Spinal cord (tissue), 10 donors: Measurements from ENCODE around the gene FLVCR1. TPM values are rescaled to one million over a fixed set of nuclear protein-coding genes. Genes with fewer than 3 reads are reported as not detected.
A peak's percentile ranks its signal among the peaks of the same experiment; 100 is the strongest.
"Not testable (repeated sequence)": the region's sequence is repeated elsewhere in the genome, so short reads cannot be mapped to it uniquely, and the experiment has no call there.

Source experiments
- DNase-seq, 6 donors: peaks; one replicate each; pipeline versions ENCODE4 v3.0.0 to v3.0.0-alpha.2; 2013 to 2015; ENCODE audit warnings: low spot score in 6 of 6, low read depth in 4 of 6
- H3K27ac ChIP-seq: one replicate; pipeline ENCODE4 v1.5.1; 2013; ENCODE audit warnings: low read depth, low read length, control low read depth
- H3K27me3 ChIP-seq: one replicate; pipeline ENCODE4 v1.6.1; 2013; ENCODE audit warnings: low read length; ENCODE audit not compliant: control insufficient read depth, insufficient read depth
- H3K36me3 ChIP-seq: one replicate; pipeline ENCODE4 v1.6.1; 2013; ENCODE audit warnings: low read length; ENCODE audit not compliant: control insufficient read depth, insufficient read depth
- H3K4me1 ChIP-seq: one replicate; pipeline ENCODE4 v1.6.1; 2013; ENCODE audit warnings: low read length; ENCODE audit not compliant: control insufficient read depth, insufficient read depth
- H3K4me3 ChIP-seq: one replicate; pipeline ENCODE4 v1.5.1; 2013; ENCODE audit warnings: low read depth, low read length, control low read depth
- H3K9me3 ChIP-seq: one replicate; pipeline ENCODE4 v1.6.1; 2013; ENCODE audit warnings: low read length; ENCODE audit not compliant: control insufficient read depth, insufficient read depth
- WGBS: methylation state at CpG from one replicate; pipeline ENCODE4 v1.1.5; 2013; ENCODE audit warnings: missing lambda C conversion rate; ENCODE audit not compliant: insufficient coverage; 5-methylcytosine and 5-hydroxymethylcytosine counted together
- polyA plus RNA-seq, 2 donors: library from polyadenylated mRNA; unstranded; fragments of 120-200 nt; gene quantifications; one replicate each; pipeline ENCODE4 v1.2.1, GENCODE V29; 2013; ENCODE audit not compliant: insufficient read length in 2 of 2
- total RNA-seq, 2 donors: library from RNA; depleted of rRNA in 1 of 2; stranded (reverse); fragments of 120-200 nt in 1 of 2; fragments of >200 nt in 1 of 2; gene quantifications; one replicate each; pipeline versions ENCODE4 v1.2.3 to v1.2.4, GENCODE V29; 2013 to 2014
- donor health status: healthy.

The FLVCR1 gene
- total and polyA plus RNA-seq, 4 donors, result 15.2 to 30.5 (median 19.3) TPM

- DNase-seq, result no peak
- 81% methylated on average over 2 of the region's 5 CpGs for WGBS
Observed at GRCh38 chr1:212827831-212828278, 30.2 kb upstream of the FLVCR1 start.

GRCh38 chr1:212828395-212828794 lies 29.7 kb upstream of the FLVCR1 start:
- no peaks in the 10 kb centered on the region for H3K4me1 ChIP-seq
- H3K9me3 ChIP-seq, result no peaks in the 10 kb centered on the region
- WGBS, result 83% methylated on average over 1 of the region's 2 CpGs
- DNase-seq, result no peak
- H3K27me3 ChIP-seq, result no peaks in the 10 kb centered on the region
- H3K4me3 ChIP-seq, result no peak overlapping the region
- no peaks in the 10 kb centered on the region for H3K36me3 ChIP-seq
- no peak overlapping the region for H3K27ac ChIP-seq

More at GRCh38 chr1:212827831-212828278, 30.2 kb upstream of the FLVCR1 start:
- no peaks in the 10 kb centered on the region for H3K9me3 ChIP-seq
- no peaks in the 10 kb centered on the region for H3K36me3 ChIP-seq
- no peaks in the 10 kb centered on the region for H3K4me1 ChIP-seq
- no peak overlapping the region for H3K4me3 ChIP-seq
- no peaks in the 10 kb centered on the region for H3K27me3 ChIP-seq
- H3K27ac ChIP-seq, result no peak overlapping the region

- 77% methylated on average over 4 of the region's 8 CpGs for WGBS
- not testable (repeated sequence) for H3K27me3 ChIP-seq, H3K4me3 ChIP-seq, H3K27ac ChIP-seq, H3K36me3 ChIP-seq, DNase-seq, H3K4me1 ChIP-seq, H3K9me3 ChIP-seq
Observed at GRCh38 chr1:212833211-212834207, 24.6 kb upstream of the FLVCR1 start.

GRCh38 chr1:212838145-212838544 lies 19.9 kb upstream of the FLVCR1 start:
- no peak overlapping the region for H3K27ac ChIP-seq
- H3K9me3 ChIP-seq, result no peaks in the 10 kb centered on the region
- H3K27me3 ChIP-seq, result no peaks in the 10 kb centered on the region
- WGBS, result no CpG with 5 or more reads among the region's 5 CpGs
- no peaks in the 10 kb centered on the region for H3K4me1 ChIP-seq
- DNase-seq, result no peak
- H3K4me3 ChIP-seq, result no peak overlapping the region
- no peaks in the 10 kb centered on the region for H3K36me3 ChIP-seq

- not testable (repeated sequence) for DNase-seq, H3K4me3 ChIP-seq, H3K4me1 ChIP-seq, H3K27me3 ChIP-seq, H3K27ac ChIP-seq, H3K36me3 ChIP-seq, H3K9me3 ChIP-seq
- WGBS, result 70% methylated on average over 2 of the region's 3 CpGs
Observed at GRCh38 chr1:212844521-212844920, 13.6 kb upstream of the FLVCR1 start.

GRCh38 chr1:212847549-212847948 lies 10.5 kb upstream of the FLVCR1 start, which contains the start of gene SPATA45:
TSS of gene SPATA45 (minus strand) at chr1:212847649. CDS start at chr1:212836149, 11,500 bp downstream.
- Histone ChIP-seq H3K4me3 (no peak within 1 kb of the TSS), H3K9me3 (no peaks in the 10 kb centered on the region), H3K27me3 (no peaks in the 10 kb centered on the region), H3K27ac (no peak within 1 kb of the TSS), H3K4me1 (no peaks in the 10 kb centered on the region), H3K36me3 (no peaks in the 10 kb centered on the region)
- DNase-seq, result no peak
- WGBS, result 98% methylated on average over 3 of the region's 4 CpGs

- H3K27ac ChIP-seq, result no peak overlapping the region
- H3K36me3 ChIP-seq, result no peaks in the 10 kb centered on the region
- peaks cover 7% of the 10 kb centered on the region for H3K4me1 ChIP-seq
- no peaks in the 10 kb centered on the region for H3K27me3 ChIP-seq
- H3K4me3 ChIP-seq, result no peak overlapping the region
- no peak for DNase-seq
- H3K9me3 ChIP-seq, result no peaks in the 10 kb centered on the region
- WGBS, result 60% methylated on average over 2 of the region's 5 CpGs
Observed at GRCh38 chr1:212852105-212852688, 5.9 kb upstream of the FLVCR1 start.

GRCh38 chr1:212853658-212854057 lies 4.4 kb upstream of the FLVCR1 start:
- peaks cover 12% of the 10 kb centered on the region for H3K4me1 ChIP-seq
- H3K27ac ChIP-seq, result no peak overlapping the region
- DNase-seq, result peak in 1 of 6 donors; percentile 4
- 89% methylated on average over 1 of the region's 5 CpGs for WGBS
- H3K9me3 ChIP-seq, result no peaks in the 10 kb centered on the region
- H3K4me3 ChIP-seq, result no peak overlapping the region
- H3K36me3 ChIP-seq, result no peaks in the 10 kb centered on the region
- no peaks in the 10 kb centered on the region for H3K27me3 ChIP-seq

GRCh38 chr1:212856755-212857154 lies 1.3 kb upstream of the FLVCR1 start:
- Histone ChIP-seq H3K27me3 (no peaks in the 10 kb centered on the region), H3K27ac (no peak overlapping the region), H3K4me3 (no peak overlapping the region), H3K36me3 (peaks cover 2% of the 10 kb centered on the region), H3K4me1 (peaks cover 29% of the 10 kb centered on the region), H3K9me3 (no peaks in the 10 kb centered on the region)
- no peak for DNase-seq
- 90% methylated on average over 9 of the region's 16 CpGs for WGBS
